ENCODE measurements around the gene PDE8B.

PDE8B gene

DNA sequence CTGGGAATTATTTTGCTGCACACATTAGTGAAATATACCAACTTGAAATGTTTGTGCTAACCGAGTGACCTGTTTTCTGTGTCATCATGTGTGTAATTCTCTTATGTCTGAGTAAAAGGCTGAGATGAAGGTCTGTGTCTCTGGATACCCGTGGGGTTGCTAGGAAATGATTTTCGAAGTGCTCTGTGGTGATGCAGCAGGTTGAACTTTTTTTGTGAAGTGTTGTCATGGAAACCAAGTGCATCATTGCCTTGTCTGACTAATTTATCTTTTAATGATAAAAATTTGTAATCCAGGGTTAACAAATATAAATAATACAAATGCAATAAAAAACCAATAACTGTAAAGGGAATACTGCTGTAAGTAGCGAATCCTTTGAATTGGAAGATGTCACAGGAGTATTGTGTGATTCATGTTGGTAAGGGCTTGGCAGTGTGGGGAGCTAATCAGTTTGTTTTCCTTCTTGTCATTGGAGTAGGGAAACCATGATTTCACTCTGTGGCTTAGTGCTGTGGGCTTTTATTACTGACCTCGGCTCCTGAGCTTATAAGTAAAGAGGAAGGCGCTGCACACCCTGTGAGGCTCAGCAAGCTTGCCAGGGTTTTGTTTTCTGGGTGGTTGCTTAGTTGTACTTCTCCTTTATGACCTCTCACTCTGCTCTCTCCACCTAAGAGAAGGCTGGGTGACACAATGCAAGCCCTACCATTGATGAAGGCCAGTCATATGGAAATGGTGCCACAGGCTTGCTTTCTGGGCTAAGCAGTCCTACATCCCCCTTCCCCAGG, 22.3 kb downstream of the PDE8B start:
- no peak for DNase-seq

DNA sequence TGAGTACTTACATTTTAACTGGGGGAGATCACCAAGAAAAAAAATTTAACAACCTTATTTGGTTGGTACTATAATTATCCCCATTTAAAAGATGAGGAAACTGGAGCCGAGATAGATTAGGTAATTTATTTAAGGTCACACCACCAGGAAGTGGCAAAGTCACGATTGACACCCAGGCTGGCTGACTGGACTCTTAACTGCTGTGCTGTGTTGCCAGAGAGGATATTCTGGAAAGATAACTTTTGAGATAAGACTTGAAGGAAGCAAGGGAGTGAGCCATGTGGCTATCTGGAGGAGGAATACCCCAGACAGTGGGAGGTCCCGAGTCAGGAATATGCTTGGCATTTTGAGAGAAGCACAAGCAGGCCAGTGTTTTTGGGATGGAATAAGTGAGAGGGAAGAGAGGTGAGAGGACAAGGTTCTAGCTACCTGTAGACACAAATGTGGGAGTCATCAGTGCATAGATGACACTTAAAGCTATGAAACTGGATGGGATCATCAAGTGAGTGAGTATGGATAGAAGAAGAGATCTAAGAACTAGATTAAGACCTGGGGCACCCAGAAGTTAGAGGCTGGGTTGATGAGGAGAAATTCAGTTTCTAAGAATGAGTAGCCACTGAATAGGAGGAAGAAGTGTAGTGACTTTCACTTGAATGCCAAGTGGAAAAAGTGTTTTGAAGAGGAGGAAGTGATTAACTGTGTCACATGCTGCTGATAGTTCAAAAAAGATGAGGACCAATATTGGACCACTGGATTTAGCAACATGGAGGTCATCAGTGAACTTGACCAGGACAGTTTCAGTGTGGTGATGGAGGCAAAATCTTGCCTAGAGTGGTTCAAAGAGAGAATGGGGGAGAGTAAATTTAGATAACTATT, 25.6 kb downstream of the PDE8B start:
- DNase-seq = no peak

DNA sequence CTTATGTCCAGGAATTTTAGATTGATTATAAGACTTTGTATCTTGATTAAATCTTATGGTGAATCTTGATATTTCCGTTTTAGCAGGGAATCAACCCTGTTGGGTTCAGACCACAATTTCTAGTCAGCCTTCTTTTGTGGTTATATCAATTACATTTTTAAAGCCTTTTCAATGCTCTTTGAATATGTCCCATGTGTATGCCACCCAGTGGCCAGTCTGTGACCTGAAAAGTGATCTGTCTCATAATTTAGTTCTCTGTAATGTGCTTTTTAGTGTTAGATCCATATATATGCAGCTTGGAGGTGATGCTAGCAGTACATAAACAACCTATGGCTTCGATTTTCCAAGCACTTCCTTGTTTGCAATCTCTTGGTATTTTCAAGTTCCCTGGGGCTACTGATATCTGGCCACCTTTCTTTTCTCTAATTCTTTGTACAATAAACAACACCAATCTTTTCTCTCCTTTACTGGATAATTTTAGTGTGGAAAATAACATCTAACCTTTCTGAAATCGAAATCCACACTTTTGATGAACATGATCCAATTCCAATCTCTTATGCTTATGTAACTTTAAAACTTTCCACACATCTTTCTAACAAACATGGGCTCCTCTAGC, 28.8 kb downstream of the PDE8B start:
- peak; percentile 16 for DNase-seq

DNA sequence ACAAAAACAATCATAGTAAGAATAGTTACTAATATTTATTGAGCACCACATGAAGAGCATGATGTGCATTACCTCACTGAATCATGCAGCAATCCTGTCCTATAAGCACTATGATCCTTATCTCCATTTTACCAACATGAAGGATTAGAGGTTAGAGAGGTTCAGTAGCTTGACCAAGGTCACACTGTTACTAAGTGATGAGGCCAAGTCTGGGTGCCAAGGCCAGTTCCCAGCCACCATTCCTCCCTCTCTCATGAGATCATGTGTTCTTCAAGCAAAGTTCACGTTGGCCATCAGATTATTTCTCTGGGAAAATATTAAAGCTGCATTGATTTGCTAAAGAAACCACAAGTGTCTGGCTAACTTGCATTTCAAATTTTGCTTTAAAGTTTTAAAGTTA, 31.0 kb downstream of the PDE8B start:
- DNase-seq = no peak

DNA sequence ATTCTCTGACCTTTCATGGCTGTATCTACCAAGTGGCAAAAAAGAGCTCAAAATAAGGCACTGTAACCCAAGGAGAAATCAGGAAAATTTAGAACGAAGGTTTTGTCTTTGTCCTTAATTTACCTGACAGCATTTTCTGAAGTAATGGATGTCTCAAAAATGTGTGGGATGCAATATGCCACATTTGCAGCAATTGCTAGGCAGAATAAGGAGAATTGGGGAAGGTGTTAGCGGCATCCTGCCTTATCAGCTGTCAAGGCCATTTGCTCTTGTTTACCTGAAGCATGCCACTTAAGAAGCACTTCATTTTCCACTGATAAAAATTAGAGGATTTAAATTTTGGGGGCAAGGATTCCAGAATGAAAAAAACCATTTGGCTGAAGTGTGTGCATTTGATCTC, 39.0 kb downstream of the PDE8B start:
- no peak for DNase-seq

DNA sequence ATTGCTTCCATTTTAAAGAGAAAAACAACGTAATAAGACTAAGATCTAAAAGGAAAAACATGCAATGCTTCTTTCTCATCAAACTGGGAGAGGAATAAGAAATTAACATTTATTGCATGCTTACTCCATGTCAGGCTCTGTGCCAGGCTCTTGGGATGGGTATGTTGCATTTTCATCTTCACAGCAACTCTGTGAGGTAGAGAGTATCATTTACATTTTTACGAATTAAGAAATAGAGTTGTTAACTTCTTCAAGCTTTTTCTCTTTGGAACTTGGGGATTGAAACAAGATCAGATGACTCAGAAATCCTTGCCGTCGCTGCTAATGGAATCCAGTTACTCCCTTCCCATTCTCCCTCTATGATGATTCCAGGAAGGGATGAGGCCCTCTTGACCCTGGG, 39.5 kb downstream of the PDE8B start:
- DNase-seq = no peak

DNA sequence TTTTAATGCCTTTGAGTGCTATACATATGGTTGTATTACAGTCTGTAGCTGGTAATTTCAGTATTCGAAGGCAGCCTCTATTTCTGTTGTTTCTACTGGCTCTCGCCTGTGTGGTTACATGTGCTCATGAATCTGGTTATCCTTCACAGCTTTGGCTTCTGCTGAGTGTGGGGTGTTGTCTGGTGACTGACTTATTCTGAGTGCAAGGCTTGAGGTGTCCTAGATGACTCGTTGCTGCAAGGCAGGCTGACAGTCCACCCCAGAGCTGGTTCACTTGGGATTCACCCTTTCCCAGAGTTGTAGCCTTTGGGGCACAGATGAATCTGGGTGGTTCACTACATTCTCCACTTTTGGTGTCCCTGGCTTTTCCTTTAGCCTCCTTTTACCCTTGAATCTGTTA, 41.4 kb downstream of the PDE8B start:
- no peak for DNase-seq

DNA sequence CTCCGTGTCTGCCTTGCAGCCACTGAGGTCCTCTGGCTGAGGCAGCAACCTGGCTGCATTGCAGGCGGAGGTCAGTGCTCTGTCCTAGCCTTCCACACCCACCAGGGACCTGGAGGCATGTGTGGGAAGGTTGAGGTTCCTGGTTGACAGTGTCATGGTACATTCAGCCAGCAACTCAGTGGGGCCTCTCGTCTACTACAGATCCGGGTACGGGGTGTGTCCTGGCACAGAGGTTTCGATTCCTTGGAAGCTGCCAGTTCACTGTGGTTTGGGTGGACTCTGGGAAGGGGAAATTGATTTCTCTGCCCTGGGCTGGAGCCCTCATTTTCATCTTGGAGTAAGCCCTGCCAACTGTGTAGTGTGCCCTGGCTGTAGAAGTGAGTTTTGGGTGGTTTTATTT, 45.1 kb downstream of the PDE8B start:
- DNase-seq = no peak

DNA sequence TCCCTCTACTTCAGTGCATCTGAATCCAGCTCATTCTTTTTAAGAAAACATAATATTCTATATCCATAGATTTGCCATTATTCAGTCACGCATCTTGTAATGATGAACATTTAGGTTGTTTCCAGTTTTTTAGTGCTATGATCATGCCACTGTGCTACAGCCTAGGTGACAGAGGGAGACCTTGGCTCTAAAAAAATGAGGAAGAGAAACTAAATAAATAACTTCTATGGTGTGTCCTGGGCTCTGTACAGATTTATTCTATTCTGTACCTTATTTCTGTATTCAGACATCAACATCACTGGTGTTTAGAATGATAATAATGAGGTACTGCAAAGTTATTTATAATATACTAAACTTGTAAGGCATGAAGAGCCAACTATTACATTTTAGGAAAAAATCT, 45.9 kb downstream of the PDE8B start:
- DNase-seq = no peak

DNA sequence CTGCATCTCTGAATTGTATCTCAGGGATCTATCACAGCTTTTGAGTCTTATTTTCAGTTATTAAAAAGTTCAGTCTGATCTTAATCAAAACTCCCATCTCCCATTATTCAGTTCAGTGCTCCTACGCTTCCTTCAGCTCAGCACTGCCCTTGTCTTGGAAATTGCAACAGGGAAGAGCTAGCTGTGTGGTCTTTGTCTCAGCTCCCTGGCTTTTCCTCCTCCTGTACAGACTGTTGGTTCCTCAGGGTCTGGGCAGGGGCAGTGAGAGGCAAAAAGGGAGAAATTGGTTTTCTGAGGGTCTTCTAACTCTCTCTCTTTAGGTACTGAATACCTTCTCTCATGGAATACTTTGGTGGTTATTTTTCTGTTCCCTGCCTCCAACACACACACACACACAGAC, 48.2 kb downstream of the PDE8B start:
- DNase-seq = no peak

DNA sequence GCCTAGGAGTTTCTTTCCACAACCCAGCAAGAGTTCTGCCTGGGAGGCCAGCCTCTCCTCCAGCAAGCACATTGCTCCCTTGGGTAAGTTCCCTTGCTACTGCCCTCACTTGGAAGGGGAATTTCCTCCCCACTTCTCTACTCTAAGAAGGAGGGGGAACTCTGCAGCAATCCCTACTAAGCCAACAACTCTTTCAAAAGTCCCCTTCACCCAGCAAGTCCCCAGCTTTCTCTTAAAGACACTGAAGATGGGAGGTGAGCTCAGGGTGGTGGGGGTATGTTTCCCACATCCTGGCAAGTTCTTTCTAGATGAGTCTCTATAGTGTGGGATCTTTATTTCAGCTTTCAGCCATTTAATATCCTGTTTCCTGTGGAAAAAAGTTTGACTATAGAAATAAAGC, 49.0 kb downstream of the PDE8B start:
- DNase-seq = peak; percentile 10

DNA sequence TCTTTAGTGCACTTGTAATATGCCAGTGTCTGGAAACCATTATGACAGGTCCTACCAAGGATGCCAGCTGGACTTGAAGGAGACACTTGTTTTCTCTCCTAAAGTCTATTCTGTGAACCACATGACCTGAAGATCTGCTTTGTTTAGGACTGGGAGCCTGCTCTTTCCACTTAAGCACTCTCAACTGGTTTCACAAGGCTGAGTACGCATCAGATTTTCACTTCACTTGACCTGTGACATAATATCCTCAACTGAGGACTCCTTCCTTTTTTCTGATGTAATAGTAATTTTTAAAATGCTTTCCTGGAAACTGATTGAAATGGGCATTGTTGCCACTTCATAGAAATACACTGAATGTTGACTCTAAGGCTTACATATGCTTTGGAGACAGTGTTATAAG, 52.2 kb downstream of the PDE8B start:
- DNase-seq = no peak

DNA sequence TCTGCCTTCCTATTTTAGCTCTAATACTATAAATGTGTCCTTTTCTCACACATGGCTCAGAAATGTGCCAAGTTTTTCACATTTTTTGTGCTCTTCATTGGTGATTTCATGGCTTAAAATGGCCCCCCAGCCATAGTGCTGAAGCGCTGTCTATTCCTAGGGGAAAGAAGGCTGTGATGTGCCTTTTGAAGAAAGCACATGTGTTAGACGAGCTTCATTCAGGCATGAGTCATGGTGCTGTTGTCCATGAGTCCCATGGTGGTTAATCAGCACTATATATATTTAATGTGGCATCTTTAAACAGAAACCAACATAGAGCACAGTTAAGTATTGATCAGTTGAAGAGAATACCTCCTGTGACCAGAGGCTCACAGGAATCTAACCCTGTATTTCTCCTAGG, 55.8 kb downstream of the PDE8B start:
- no peak for DNase-seq

DNA sequence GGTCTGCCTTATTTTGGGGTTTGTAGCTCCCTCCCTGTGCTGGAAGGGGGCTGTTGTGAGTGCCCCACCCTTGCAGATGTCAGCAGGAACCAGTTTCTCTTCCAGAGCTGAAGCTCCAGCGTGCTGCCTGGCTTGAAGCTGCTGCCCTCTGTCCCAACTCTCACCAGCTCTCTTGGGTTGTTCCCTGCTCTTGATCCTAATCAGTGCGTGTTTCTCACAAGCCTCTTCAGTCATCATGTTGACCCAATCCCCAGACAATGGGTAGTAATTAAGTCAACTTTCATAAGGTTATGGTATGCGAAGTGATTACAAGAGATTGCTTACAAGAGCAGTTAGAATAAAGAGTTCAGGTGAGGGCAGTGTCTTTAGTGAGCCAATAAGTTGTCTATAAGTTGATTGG, 57.0 kb downstream of the PDE8B start:
- DNase-seq = no peak

DNA sequence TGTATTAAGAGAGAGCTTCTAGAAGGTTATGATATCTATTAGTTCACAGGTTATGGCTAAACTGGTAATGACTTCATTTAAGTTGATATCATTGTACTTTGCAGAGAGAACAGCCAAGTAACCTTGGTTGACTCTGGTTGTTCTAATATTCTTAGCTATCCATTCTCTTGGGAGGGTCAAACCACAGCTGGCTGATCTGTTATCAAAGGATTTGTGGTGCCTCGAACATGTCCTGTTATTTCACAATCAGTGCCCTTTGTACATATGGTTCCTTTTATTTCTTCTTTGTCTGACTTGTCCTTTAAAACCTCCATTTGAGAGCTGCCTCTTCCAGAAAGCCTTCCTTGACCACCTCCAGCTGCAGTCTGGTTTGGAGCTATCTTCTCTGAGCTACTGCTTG, 61.7 kb downstream of the PDE8B start:
- no peak for DNase-seq

DNA sequence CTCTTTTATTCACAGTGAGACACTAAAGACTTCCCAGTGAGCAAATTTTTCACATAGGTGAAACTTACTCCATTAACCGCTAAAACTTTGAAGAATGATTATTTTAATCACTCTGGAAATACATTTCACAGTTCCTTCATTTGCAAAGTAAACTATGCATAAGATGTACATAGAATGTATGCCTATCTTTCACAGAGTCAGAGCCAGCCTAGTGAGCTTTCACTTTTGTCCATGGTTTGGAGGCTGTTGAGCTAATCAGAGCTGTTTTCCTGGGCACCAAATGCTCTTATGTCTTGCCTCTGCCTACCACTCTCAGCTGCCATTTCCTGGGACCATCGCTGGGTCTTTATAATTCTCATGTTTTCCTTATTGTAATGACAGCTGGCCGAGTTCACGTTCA, 67.3 kb downstream of the PDE8B start:
- no peak for DNase-seq

DNA sequence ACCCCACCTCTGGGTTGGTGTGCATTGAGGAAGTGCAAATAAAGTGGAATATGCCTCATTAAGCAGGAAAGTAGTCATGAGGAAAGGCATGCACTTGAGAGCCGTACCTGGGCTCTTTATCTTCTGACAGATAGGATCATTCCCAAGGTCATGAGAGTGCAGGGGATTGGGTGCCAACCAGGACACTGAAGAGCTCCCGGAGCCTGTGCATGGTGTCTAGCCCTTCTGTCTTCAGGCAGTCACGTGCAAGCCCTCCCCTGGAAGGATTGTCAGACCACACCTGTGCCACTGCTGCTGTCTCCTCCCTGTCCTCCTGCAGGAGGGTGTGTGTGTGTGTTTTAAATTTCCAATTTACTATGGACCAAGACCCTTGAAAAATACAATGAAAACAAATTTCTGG, 69.6 kb downstream of the PDE8B start:
- no peak for DNase-seq

DNA sequence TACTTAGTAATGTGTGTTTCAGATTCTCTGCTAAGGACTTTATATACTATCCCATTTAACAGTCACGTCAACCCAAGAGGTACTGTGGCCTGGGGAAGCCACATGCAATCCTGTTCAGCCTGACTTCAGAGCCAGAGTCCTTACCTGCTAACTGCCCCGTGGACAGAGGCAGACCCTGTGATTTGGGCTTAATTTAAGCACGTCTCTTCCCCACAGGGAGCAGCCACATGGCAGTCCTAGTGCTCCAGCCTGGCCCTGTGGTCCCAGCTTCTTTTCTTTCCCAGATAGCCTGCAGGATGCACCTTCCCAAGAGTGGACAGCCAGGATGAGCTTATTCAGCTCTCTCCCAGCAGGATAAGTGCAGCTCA, 71.5 kb downstream of the PDE8B start:
- DNase-seq = no peak

DNA sequence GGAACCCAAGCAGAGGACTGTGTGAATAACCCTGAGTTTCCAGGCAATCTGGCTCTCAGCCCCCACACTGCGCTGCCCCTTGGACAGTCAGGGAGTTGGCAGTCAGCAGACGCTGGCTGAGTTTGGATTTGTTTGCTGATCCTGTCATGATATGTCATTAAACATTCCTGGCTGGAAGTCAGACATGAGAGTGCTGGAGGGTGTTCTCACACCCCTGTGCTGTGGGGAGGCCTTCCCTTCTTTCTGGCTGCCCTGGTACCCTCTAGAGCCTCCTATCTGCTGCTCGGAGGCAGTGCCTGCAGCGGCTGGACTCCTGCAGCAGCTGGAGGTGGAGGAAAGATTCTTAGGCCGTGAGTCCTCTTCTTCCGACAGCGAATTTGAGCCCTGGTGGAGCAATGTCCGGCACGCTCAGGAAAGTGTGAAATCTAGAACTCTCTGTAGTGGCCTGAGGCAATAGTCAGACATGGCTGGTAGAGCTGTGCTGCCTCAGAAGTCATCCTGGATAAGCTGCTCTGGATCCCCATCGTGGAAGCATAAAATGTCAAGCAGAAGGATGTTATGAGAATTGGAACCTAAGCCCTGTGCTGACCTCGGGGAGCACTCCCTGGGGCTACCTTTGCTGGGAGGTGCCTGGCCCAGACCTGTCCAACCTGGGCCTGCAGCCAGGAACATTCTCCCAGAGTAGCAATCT, 72.0 kb downstream of the PDE8B start:
- no peak for DNase-seq

DNA sequence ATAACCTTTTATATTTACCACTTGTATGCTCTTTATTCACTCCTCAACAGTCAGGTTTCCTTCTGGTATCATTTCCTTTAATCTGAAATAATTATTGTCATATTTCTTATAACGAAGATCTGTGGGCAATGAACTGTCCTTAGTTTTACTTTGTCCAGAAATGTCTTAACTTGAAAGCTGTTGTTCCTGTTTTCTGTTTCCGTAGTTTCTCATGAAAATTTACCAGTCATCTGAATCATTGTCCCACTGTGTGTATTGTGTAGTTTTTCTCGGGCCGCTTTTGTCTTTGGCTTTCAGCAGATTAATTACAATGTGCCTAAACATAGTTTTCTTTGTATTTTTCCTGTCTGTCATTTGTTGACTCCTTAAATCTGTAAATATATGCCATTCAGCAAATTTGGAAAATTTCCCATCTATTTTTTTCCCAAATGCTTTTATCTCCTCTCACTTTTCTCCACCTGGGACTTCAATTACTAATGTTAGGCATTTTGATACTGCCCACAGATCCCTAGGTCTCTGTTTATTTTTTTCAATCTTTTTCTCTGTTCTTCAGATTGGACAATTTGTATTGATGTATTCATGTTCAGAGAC, 74.9 kb downstream of the PDE8B start:
- DNase-seq = no peak

DNA sequence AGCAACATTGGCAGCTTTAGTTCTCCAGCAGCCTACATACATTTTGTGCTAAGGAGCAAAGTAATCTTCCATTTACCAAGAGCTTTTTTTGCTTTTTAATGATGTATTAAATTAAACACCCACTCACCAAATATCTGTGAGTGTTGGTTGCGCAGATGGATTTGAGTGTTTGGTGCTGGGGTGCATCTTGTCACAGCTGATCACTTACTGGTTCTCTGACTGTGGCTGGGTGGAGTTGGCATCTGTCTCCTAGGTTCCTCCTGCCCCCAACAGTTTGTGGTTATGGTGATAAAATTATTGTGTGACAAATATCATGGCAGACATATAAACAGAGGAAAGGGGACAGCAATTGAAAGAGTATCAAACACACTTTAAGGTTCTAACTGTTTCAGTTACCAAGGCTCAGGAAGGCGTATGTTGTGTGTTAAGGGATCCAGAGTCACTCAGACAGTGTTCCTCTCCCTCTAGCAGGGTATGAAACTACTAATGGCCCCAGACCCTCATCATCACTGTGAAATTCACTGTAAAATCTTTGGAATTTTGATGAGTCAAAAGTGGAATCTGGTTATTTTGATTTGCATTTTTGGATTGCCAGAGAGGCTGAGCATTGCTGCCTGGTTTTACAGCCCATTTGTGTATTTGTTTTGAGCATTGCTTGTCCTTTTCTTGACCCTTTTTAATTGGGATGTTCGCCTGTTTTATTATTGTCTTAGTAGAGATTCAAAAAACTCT, 81.7 kb downstream of the PDE8B start:
- DNase-seq = no peak

DNA sequence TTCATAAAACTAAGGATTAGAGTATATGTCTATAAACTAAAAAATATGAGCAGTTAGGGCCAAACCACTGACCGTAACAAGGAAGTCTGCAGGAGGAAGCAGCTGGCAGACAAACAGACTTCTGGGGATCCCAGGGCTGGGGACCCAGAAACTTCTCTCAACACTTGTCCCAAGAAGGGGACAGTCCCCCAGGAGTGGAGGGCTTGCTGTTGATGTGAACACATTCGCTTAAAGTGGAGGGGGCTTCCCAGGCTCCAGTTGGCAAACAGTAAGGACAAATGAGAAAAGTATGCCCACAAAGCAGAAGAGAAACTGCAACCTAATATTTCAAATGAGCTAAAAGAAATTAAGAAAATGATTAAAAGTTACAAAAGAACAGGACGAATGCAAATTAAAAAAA, 83.7 kb downstream of the PDE8B start:
- no peak for DNase-seq
